Stimulated activated naive B cell treated with anti-CD40 and anti-IgM and Interleukin-4, amounts not matched to agents 10 μg/mL and 1 μg/mL and 100 μg/mL, for 72 hours (primary cell): ENCODE data around the gene GRID2.

Source experiments
- ATAC-seq, 2 donors: fragments of 150-1000 bp; cut with Tn5 transposase; replicated peaks; 2 replicates each; pipeline ENCODE4 v1.10.0; 2021; ENCODE audit warnings: moderate library complexity in 1 of 2
- DNase-seq: peaks from one replicate; pipeline ENCODE4 v3.0.0; 2021
- H3K27ac Mint-ChIP-seq: one replicate; pipeline ENCODE4 v1.8.0; 2022; ENCODE audit warnings: mild to moderate bottlenecking, mixed read lengths
- H3K27me3 Mint-ChIP-seq, 2 donors: one replicate each; pipeline ENCODE4 v1.8.0; 2022; ENCODE audit warnings: mixed read lengths in 2 of 2
- H3K36me3 Mint-ChIP-seq, 2 donors: one replicate each; pipeline ENCODE4 v1.8.0; 2022; ENCODE audit warnings: mixed read lengths in 2 of 2, mild to moderate bottlenecking in 1 of 2
- H3K4me1 Mint-ChIP-seq, 2 donors: one replicate each; pipeline ENCODE4 v1.8.0; 2022; ENCODE audit warnings: mixed read lengths in 2 of 2, mild to moderate bottlenecking in 1 of 2
- H3K4me3 Mint-ChIP-seq, 2 donors: one replicate each; pipeline ENCODE4 v1.8.0; 2022; ENCODE audit warnings: mild to moderate bottlenecking in 2 of 2, mixed read lengths in 2 of 2, moderate library complexity in 1 of 2
- H3K9me3 Mint-ChIP-seq, 2 donors: one replicate each; pipeline ENCODE4 v1.8.0; 2022; ENCODE audit warnings: mixed read lengths in 2 of 2, mild to moderate bottlenecking in 1 of 2

The GRID2 gene

DNA sequence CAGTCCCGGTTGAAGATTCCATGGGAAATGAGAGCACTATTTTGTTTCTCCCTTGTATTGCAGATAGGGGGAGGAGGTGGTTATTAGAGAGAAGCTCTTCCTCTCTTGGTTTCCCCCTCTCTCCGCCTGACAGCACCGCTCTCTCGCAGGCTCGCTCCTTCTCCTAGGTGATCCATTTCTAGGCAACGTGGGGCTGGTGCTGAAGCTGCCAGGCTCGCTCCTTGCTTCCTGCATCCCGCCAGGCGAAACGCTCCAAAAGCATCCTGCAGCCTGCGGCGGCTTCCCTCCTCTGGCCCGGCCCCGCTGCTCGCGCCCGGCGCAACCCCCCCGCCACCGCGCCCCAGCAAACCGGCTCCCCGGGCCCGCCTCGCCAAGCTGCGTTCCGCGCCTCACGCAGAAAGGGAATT is at the start of gene GRID2:
TSS of gene GRID2 (plus strand) at position 346 of the 407 bp plus-strand sequence.
- Mint-ChIP-seq H3K27ac (no peak within 1 kb of the TSS), H3K4me1 (peaks cover 9 to 17% of the 10 kb centered on the region in 2 donors), H3K4me3 (peak within 1 kb of the TSS; percentile 47 to 58), H3K9me3 (no peaks in the 10 kb centered on the region), H3K36me3 (no peaks in the 10 kb centered on the region), H3K27me3 (peaks cover 32 to 44% of the 10 kb centered on the region in 2 donors)
- peak in 1 of 2 donors; percentile 29 for ATAC-seq
- no peak for DNase-seq

DNA sequence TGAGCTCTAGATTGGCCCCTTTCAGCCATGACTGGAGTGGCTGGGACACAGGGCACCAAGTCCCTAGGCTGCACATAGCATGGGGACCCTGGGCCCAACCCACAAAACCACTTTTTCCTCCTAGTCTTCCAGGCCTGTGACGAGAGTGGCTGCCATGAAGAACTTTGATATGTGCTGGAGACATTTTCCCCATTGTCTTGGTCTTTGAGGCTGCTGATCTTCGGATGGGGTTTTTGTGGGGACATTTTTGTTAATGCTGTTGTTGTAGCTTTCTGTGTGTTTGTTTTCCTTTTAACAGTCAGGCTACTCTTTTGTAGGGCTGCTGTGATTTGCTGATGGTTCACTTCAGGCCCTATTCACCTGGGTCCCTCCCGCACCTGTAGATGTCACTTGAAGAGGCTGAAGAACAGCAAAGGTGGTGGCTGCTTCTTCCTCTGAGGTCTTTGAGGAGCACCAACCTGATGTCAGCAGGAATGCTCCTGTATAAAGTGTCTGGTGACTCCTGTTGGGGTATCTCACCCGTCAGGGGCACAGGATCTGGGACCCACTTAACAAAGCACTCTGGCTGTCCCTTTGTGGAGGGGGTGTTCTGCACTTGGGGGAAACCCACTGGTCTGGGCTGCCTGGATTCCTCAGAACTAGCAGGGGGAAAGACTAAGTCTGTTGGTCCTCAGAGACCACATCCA is 49.6 kb upstream of the GRID2 start:
- H3K4me1 Mint-ChIP-seq: no peaks in the 10 kb centered on the region
- H3K36me3 Mint-ChIP-seq: no peaks in the 10 kb centered on the region
- H3K9me3 Mint-ChIP-seq: peaks cover 8 to 12% of the 10 kb centered on the region in 2 donors
- H3K4me3 Mint-ChIP-seq: no peak overlapping the region
- ATAC-seq (no peak), DNase-seq (no peak)
- H3K27ac Mint-ChIP-seq: no peak overlapping the region
- H3K27me3 Mint-ChIP-seq: no peaks in the 10 kb centered on the region

- Mint-ChIP-seq H3K4me3 (no peak overlapping the region), H3K36me3 (no peaks in the 10 kb centered on the region), H3K4me1 (no peaks in the 10 kb centered on the region), H3K27ac (no peak overlapping the region), H3K27me3 (no peaks in the 10 kb centered on the region), H3K9me3 (peaks cover 9 to 11% of the 10 kb centered on the region in 2 donors)
- DNase-seq (no peak), ATAC-seq (no peak)
These were observed 48.9 kb upstream of the GRID2 start for GRCh38 chr4:92254767-92255442.

DNA sequence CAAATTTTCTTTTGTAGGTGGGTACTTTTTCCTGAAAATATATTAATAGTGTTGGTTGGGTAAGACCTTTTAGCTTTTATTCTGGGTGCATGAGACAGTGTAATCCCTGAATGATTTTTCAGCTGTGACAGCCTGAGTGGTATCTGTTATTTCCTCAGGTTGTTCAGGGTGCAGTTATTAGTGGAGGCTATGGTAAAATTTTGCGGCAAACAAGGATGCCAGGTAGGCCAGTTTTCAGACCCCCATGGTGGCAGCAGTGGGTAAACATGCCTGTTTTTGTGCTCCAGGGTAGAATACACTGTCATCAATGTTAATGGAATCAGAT is 47.9 kb upstream of the GRID2 start:
- no peak overlapping the region for H3K27ac Mint-ChIP-seq
- H3K9me3 Mint-ChIP-seq: peaks cover 7 to 10% of the 10 kb centered on the region in 2 donors
- DNase-seq (no peak), ATAC-seq (no peak)
- H3K4me1 Mint-ChIP-seq: no peaks in the 10 kb centered on the region
- no peaks in the 10 kb centered on the region for H3K36me3 Mint-ChIP-seq
- no peaks in the 10 kb centered on the region for H3K27me3 Mint-ChIP-seq
- H3K4me3 Mint-ChIP-seq: no peak overlapping the region

DNA sequence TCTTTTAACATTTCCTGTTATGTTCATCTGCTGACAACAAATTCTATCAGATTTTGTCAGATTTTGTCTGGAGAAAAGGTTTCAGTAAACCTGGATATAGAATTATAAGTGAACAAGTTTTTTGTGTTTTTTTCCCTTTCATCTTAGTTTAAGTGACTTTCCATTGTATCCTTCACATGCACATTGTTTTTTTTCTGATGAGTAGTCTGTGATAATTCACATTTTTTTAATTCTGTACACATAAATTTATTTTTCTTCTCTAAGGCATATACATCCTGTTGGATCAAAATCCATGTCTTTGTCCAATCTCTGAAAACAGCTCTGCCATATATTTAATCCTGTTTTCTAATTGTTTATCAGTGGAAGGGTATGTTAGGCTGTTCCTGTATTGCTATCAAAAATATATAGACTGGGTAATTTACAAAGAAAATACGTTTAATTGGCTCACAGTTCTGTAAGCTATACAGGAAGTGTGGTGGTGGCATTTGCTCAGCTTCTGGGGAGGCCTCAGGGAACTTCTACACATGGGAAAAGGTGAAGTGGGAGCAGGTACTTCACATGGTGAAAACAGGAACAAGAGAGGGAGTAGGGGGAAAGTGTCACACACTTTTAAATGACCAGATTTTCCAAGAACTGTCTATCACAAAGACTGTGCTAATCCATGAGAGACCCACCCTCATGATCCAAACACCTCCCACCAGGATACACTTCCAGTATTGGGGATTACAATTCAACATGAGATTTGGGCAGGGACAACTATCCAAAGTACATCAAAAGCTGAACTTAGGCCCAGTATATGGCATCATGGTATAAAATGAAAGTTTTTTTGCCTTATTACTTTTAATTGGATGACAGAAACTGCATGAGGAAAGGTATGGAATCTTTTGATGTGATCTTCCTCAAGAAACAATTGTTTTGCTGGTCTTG is 45.6 kb upstream of the GRID2 start:
- Mint-ChIP-seq H3K36me3 (no peaks in the 10 kb centered on the region), H3K4me1 (no peaks in the 10 kb centered on the region), H3K27me3 (no peaks in the 10 kb centered on the region), H3K27ac (no peak overlapping the region), H3K4me3 (no peak overlapping the region), H3K9me3 (peaks cover 3 to 7% of the 10 kb centered on the region in 2 donors)
- no peak for ATAC-seq
- DNase-seq: no peak

- no peak overlapping the region for H3K27ac Mint-ChIP-seq
These were observed 42.5 kb upstream of the GRID2 start for GRCh38 chr4:92261256-92261655.

GRCh38 chr4:92262371-92262770 is 41.4 kb upstream of the GRID2 start:
- no peaks in the 10 kb centered on the region for H3K27me3 Mint-ChIP-seq
- ATAC-seq (no peak), DNase-seq (no peak)
- H3K36me3 Mint-ChIP-seq: no peaks in the 10 kb centered on the region
- H3K9me3 Mint-ChIP-seq: peaks cover 2 to 7% of the 10 kb centered on the region in 2 donors
- no peaks in the 10 kb centered on the region for H3K4me1 Mint-ChIP-seq
- H3K4me3 Mint-ChIP-seq: no peak overlapping the region
- no peak overlapping the region for H3K27ac Mint-ChIP-seq

More at GRCh38 chr4:92261256-92261655, 42.5 kb upstream of the GRID2 start:
- peaks cover 3 to 7% of the 10 kb centered on the region in 2 donors for H3K9me3 Mint-ChIP-seq
- no peak overlapping the region for H3K4me3 Mint-ChIP-seq
- no peak for ATAC-seq
- no peaks in the 10 kb centered on the region for H3K27me3 Mint-ChIP-seq
- no peaks in the 10 kb centered on the region for H3K4me1 Mint-ChIP-seq
- DNase-seq: no peak
- H3K36me3 Mint-ChIP-seq: no peaks in the 10 kb centered on the region

DNA sequence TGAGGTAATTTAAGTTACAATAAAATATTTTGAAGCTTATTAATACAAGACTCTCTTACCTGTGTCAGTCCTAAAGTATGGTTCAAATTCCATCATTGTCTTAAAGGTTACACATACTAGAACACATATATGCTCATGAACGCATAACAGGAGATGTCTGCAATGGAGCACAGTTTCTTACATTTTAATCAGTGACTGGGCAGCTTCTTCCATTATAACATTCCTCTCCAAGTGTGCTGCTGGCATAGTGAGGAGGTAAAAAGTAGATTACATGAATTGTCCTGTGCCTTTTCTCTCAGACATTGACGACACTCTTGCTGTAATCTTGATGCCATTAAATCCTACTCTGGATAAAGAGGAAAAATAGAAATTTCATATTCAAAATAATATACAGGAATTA is 40.8 kb upstream of the GRID2 start:
- Mint-ChIP-seq H3K4me3 (no peak overlapping the region), H3K9me3 (peaks cover 2 to 7% of the 10 kb centered on the region in 2 donors), H3K27ac (no peak overlapping the region), H3K4me1 (no peaks in the 10 kb centered on the region), H3K27me3 (no peaks in the 10 kb centered on the region), H3K36me3 (no peaks in the 10 kb centered on the region)
- ATAC-seq: no peak
- no peak for DNase-seq

GRCh38 chr4:92263575-92263974 is 40.2 kb upstream of the GRID2 start:
- no peak for ATAC-seq
- no peak overlapping the region for H3K27ac Mint-ChIP-seq
- no peaks in the 10 kb centered on the region for H3K4me1 Mint-ChIP-seq
- no peak for DNase-seq
- H3K9me3 Mint-ChIP-seq: peaks cover 0 to 4% of the 10 kb centered on the region in 2 donors
- H3K36me3 Mint-ChIP-seq: no peaks in the 10 kb centered on the region
- H3K27me3 Mint-ChIP-seq: no peaks in the 10 kb centered on the region
- no peak overlapping the region for H3K4me3 Mint-ChIP-seq

- Mint-ChIP-seq H3K36me3 (no peaks in the 10 kb centered on the region), H3K27me3 (no peaks in the 10 kb centered on the region), H3K4me1 (no peaks in the 10 kb centered on the region), H3K4me3 (no peak overlapping the region), H3K27ac (no peak overlapping the region), H3K9me3 (peaks cover 0 to 4% of the 10 kb centered on the region in 2 donors)
- ATAC-seq (no peak), DNase-seq (no peak)
These were observed 39.6 kb upstream of the GRID2 start for GRCh38 chr4:92264163-92264562.

- Mint-ChIP-seq H3K4me3 (no peak overlapping the region), H3K4me1 (no peaks in the 10 kb centered on the region), H3K27me3 (no peaks in the 10 kb centered on the region), H3K9me3 (no peaks in the 10 kb centered on the region), H3K27ac (no peak overlapping the region), H3K36me3 (no peaks in the 10 kb centered on the region)
- DNase-seq (no peak), ATAC-seq (no peak)
These were observed 38.7 kb upstream of the GRID2 start for GRCh38 chr4:92265021-92265420.

DNA sequence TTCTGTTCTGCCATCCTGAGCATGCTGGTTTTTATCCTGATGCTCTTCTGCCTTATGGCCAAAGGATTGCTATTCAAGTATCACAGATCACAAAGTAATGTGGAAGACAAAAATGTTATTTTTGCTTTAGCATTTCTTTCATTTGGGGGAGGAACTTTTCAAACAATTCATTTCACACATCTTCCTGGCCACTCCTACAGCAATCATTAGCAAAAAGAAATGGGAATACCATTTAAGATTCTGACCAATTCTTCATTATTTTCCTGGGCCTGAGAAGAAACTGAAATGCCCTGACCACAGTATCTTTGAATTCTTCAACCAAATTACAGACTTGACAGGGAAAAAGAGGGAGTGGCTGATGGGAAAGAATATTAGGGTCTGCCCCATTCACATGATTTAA is 38.0 kb upstream of the GRID2 start:
- ATAC-seq (no peak), DNase-seq (no peak)
- Mint-ChIP-seq H3K36me3 (no peaks in the 10 kb centered on the region), H3K27me3 (no peaks in the 10 kb centered on the region), H3K27ac (no peak overlapping the region), H3K9me3 (no peaks in the 10 kb centered on the region), H3K4me1 (no peaks in the 10 kb centered on the region), H3K4me3 (no peak overlapping the region)

DNA sequence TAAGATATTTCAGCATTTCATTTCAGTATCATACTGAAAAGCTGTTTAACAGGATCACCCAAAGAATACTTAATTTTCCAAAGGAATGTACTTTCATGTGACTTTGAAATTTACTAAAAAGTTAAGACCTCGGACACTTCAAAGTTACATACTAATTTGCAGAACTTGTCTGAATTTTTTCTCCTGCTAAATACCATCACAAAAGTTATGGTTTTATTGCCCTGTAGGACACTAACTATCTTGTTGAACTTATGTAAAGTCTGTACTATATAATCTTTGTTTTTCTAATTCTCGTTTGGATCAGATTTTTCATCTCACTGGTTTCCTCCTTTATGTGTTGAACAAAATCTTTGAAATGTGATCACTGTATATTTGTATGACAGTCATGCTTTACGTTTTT is 37.2 kb upstream of the GRID2 start:
- Mint-ChIP-seq H3K36me3 (no peaks in the 10 kb centered on the region), H3K9me3 (no peaks in the 10 kb centered on the region), H3K27me3 (no peaks in the 10 kb centered on the region), H3K27ac (no peak overlapping the region), H3K4me3 (no peak overlapping the region), H3K4me1 (no peaks in the 10 kb centered on the region)
- DNase-seq (no peak), ATAC-seq (no peak)

GRCh38 chr4:92268642-92269041 is 35.1 kb upstream of the GRID2 start:
- H3K27me3 Mint-ChIP-seq: no peaks in the 10 kb centered on the region
- DNase-seq (no peak), ATAC-seq (no peak)
- no peaks in the 10 kb centered on the region for H3K36me3 Mint-ChIP-seq
- no peaks in the 10 kb centered on the region for H3K9me3 Mint-ChIP-seq
- no peak overlapping the region for H3K27ac Mint-ChIP-seq
- H3K4me1 Mint-ChIP-seq: no peaks in the 10 kb centered on the region
- H3K4me3 Mint-ChIP-seq: no peak overlapping the region
